Fibroblast of mammary gland (primary cell): ENCODE data around the gene VENTX.

Source experiments
- DNase-seq: peaks from one replicate; pipeline ENCODE4 v3.0.0-alpha.2; 2010; ENCODE audit warnings: low read depth
- H3K4me3 ChIP-seq: 2 replicates; pipeline ENCODE4 v1.5.1; 2011; ENCODE audit warnings: low read depth, mild to moderate bottlenecking, low read length, moderate library complexity; ENCODE audit not compliant: control insufficient read depth
- TF ChIP-seq, protein P1 (sequence below): conservative IDR thresholded peaks from 2 replicates; pipeline ENCODE4 v1.5.1; 2011; ENCODE audit warnings: low read depth, low read length, inconsistent platforms; ENCODE audit not compliant: control insufficient read depth, insufficient read depth

Gene VENTX

DNA sequence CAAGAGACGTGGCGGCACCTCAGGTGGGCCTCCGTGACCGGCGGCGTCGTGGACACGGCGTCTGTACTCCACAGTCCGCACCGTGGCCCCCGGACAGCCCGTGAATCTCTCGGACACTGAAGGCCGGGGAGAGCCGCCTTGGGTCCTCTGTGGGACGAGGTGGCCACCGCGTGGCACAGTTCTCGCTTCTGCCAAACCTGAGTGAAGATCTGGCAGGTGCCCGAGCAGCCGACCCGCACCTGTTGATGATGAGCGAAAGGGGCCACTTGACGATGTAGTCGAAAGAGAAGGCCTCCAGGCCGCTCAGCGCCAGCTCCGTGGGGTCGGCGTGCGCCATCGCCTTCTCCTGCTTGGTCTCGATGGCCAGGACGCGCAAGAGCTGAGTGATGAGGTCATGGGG lies 47.6 kb downstream of the VENTX start:
- DNase-seq: no peak
- TF ChIP-seq, protein P1, sequence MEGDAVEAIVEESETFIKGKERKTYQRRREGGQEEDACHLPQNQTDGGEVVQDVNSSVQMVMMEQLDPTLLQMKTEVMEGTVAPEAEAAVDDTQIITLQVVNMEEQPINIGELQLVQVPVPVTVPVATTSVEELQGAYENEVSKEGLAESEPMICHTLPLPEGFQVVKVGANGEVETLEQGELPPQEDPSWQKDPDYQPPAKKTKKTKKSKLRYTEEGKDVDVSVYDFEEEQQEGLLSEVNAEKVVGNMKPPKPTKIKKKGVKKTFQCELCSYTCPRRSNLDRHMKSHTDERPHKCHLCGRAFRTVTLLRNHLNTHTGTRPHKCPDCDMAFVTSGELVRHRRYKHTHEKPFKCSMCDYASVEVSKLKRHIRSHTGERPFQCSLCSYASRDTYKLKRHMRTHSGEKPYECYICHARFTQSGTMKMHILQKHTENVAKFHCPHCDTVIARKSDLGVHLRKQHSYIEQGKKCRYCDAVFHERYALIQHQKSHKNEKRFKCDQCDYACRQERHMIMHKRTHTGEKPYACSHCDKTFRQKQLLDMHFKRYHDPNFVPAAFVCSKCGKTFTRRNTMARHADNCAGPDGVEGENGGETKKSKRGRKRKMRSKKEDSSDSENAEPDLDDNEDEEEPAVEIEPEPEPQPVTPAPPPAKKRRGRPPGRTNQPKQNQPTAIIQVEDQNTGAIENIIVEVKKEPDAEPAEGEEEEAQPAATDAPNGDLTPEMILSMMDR: no peak
- H3K4me3 ChIP-seq: no peak overlapping the region

DNA sequence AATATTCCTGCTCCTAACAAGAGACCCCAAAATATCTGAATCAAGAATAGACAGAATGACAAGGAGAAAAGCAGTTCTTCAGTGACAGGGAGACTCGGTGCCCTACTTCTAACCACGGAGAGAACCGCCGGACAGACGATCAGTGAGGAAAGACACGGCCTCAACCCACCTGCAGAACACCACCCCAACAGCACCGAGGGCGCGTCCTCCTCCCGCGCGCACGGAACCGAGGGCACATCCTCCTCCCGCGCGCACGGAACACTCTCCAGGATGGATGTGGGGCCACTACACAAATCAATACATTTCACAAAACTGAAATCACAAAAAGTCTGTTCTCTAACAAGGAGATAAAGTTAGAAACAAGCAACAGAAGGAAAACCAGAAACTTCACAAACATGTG lies 48.7 kb downstream of the VENTX start:
- TF ChIP-seq, protein P1: no peak
- no peak for DNase-seq
- H3K4me3 ChIP-seq: no peak overlapping the region

DNA sequence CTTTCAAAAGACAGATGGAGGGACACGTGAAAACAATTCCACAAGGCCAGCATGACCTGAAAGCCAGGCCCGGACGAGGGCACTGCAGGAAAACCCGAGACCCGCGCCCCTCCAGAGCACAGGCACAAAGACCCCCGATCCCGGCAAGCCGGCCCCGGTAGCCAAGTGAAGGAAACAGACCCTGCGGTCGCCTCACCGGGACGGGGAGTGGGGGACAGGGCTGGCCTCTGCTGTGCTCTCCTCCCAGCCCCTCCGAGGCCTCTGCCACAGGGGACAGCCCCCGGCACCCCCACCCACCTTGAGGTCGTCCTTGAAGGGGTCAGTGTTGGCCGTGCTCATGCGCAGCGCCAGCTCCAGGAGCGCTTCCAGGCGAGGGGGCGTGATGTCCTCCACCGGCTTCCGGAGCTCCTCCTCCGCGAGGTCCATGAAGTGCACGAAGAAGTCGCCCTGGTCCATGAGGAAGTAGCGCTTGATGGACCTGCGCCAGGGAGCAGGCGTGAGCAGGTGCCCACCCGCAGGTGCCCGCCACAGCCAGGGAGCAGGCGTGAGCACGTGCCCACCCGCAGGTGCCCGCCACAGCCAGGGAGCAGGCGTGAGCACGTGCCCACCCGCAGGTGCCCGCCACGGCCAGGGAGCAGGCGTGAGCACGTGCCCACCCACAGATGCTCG lies 50.3 kb downstream of the VENTX start:
- H3K4me3 ChIP-seq: no peak overlapping the region
- no peak for DNase-seq
- TF ChIP-seq, protein P1: no peak

DNA sequence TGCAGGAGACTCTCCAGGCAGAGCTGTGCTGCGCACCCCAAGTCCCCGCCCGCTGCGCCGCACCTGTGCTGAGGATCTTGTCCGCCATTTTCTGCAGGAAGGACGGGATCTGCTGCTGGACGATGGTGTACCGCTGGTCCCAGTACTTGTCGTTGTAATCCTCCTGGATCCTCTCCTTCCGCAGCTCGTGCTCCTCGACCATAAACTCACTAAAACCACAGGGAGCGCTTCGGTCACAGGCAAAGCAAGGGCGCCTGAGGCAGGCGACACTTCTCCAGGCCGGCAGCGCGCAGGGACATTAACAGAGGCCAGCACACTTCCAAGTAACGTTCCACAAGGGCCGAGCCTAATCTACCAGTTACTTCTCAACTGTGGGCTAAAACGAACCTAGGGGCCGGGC lies 52.1 kb downstream of the VENTX start:
- DNase-seq: no peak
- TF ChIP-seq, protein P1: no peak

More for the DNA sequence above, 52.1 kb downstream of the VENTX start:
- H3K4me3 ChIP-seq: no peak overlapping the region
